Activated CD8-positive, alpha-beta memory T cell treated with anti-CD3 and anti-CD28 coated beads, Interleukin-2, amount 50 U/mL, for 4 hours (primary cell): ENCODE data around the gene C5AR1.

Experiments used
- DNase-seq: peaks from one replicate; pipeline ENCODE4 v3.0.0-alpha.2; 2020

C5AR1 gene

DNA sequence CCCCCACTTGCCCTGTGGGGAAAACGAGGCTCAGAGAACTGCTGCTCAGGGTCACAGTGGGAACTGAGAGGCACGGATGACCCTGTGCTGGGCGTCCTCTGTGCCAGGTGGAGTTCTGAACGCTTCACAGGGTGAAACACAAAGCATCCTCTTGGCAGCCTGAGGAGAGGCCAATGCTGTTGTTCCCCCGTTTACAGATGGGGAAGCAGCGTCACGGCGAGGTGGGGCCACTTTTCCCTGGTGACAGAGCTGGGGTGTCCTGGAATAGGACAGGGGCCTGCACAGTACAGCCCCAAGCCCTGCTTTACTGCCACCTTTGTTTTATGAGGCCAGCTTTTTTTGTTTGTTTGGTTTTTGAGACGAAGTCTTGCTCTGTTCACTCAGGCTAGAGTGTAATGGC lies 61.6 kb downstream of the C5AR1 start:
- DNase-seq, result no peak
